ENCODE results near the gene MYLK. TPM values are rescaled to one million over a fixed set of nuclear protein-coding genes. Genes with fewer than 3 reads are reported as not detected.

Gene MYLK
- total and polyA plus RNA-seq, 2 of the 4 experiments (the other 2 are of a cell fraction) = 299 to 484 TPM

GRCh38 chr3:123609063-123609462 lies 275.1 kb downstream of the MYLK start:
- Histone ChIP-seq H3K36me3 (ENCODE audit: control insufficient read depth, insufficient read depth, low read length) (peaks cover 25% of the 10 kb centered on the region), H3K23ac (ENCODE audit: low read depth, low read length) (no peak overlapping the region), H3K56ac (ENCODE audit: extremely low read depth, insufficient read depth, low read length) (no peak overlapping the region), H4K5ac (ENCODE audit: low read depth, low read length) (no peak overlapping the region), H4K20me1 (ENCODE audit: insufficient read depth, low read length) (peaks cover 22% of the 10 kb centered on the region), H3K4me1 (ENCODE audit: control insufficient read depth, insufficient read depth, low read length) (peaks cover 16% of the 10 kb centered on the region), H3K9me3 (ENCODE audit: control insufficient read depth, insufficient read depth, low read length) (no peaks in the 10 kb centered on the region), H2BK15ac (ENCODE audit: low read depth, low read length) (no peak overlapping the region), H3K4ac (ENCODE audit: low read depth, low read length) (no peak overlapping the region), H2BK5ac (ENCODE audit: low read depth, low read length, poor library complexity, severe bottlenecking) (no peak overlapping the region), H3K9me1 (ENCODE audit: insufficient read depth, low read length) (peaks cover 11% of the 10 kb centered on the region), H4K91ac (ENCODE audit: insufficient read depth, low read depth, low read length) (no peak overlapping the region), H2BK20ac (ENCODE audit: low read depth, low read length) (no peak overlapping the region), H2AFZ (replicated peaks; ENCODE audit: low read length, poor library complexity) (no peak overlapping the region), H2AK5ac (ENCODE audit: low read depth, low read length) (no peak overlapping the region), H4K8ac (ENCODE audit: low read depth in 2 of 2, low read length in 2 of 2) (no peak overlapping the region), H3K18ac (ENCODE audit: low read depth, low read length) (no peak overlapping the region), H3K9ac (ENCODE audit: low read depth, low read length) (no peak overlapping the region), H3K79me1 (ENCODE audit: low read depth in 1 of 2, low read length in 2 of 2) (peaks cover 9 to 58% of the 10 kb centered on the region in 2 experiments; a peak in 3 of 4 replicates), H3K4me2 (ENCODE audit: low read depth, low read length) (no peak overlapping the region), H2BK120ac (ENCODE audit: low read depth, low read length) (no peak overlapping the region), H3K27ac (ENCODE audit: insufficient read depth, low read length) (no peak overlapping the region; the same call in 1 of the 2 replicates), H2AK9ac (replicated peaks; ENCODE audit: low read depth, low read length, poor library complexity) (no peak overlapping the region), H3K14ac (replicated peaks; ENCODE audit: low read depth, low read length) (no peak overlapping the region), H3K4me3 (ENCODE audit: insufficient read depth, low read depth, low read length) (no peak overlapping the region), H3K27me3 (ENCODE audit: control insufficient read depth, insufficient read depth, low read length) (no peaks in the 10 kb centered on the region)
- ATAC-seq (ENCODE audit: low read depth) = peak; percentile 15
- no peak for DNase-seq
- no peak for TF ChIP-seq SMC3 (IDR thresholded peaks at IDR 0.05; ENCODE audit: low read depth, low read length)
- no peak for TF ChIP-seq RFX5 (IDR thresholded peaks at IDR 0.05; ENCODE audit: low read depth, low read length)
- TF ChIP-seq RAD21 (IDR thresholded peaks at IDR 0.05; ENCODE audit: low read length) = no peak
- no peak for TF ChIP-seq POLR2A (IDR thresholded peaks at IDR 0.05; ENCODE audit: low read depth, low read length)
- no peak for TF ChIP-seq FOS (IDR thresholded peaks at IDR 0.05; ENCODE audit: low read depth, low read length)
- TF ChIP-seq CHD1 (IDR thresholded peaks at IDR 0.05; ENCODE audit: low read depth, low read length) = no peak
- no peak for TF ChIP-seq BHLHE40 (IDR thresholded peaks at IDR 0.05; ENCODE audit: low read depth, low read length)
- no peak for TF ChIP-seq RCOR1 (IDR thresholded peaks at IDR 0.05; ENCODE audit: insufficient replicate concordance, low read length)
- TF ChIP-seq MAFK (IDR thresholded peaks at IDR 0.05; ENCODE audit: low read depth, low read length) = no peak
- TF ChIP-seq NFE2L2 (IDR thresholded peaks at IDR 0.05; ENCODE audit: low read depth, low read length) = no peak
- POLR2A ChIA-PET (ENCODE audit: unreplicated experiment) = no interaction called here
- in situ Hi-C loops (cut with MboI; ENCODE audit: low sequenced_read_pairs) = no loop called here
- WGBS, 2 experiments (ENCODE audit: extremely low coverage in 2 of 2, insufficient read length in 1 of 2) = 75% methylated on average over 3 of the region's 5 CpGs; no CpG with 5 or more reads in 1 of the 2 experiments
- dilution Hi-C loops (cut with HindIII; ENCODE audit: low sequenced_read_pairs, unreplicated experiment) = no loop called here
- CTCF ChIA-PET = no interaction called here
- intact Hi-C loops (cut with micrococcal nuclease) = no loop called here
- no TSS peak for BruUV-seq (replicated peaks)

All from IMR-90 (cell line).